K562 (cell line): Measurements from ENCODE around the gene IQCE. TPM values are rescaled to one million over a fixed set of nuclear protein-coding genes. Genes with fewer than 3 reads are reported as not detected.

Experiments
- ATAC-seq: fragments of 200-7000 bp; cut with Tn5 transposase; 3 replicates; pipeline ENCODE4 v1.9.1; 2020; ENCODE audit warnings: moderate library complexity
- BruUV-seq: library from RNA; stranded (reverse); fragments of 400-500 nt; replicated peaks from 2 replicates; lab custom pipeline; 2021; lab: Mats Ljungman, UMichigan
- CTCF ChIA-PET: fragments of 300-600 bp; formaldehyde crosslinking; extraction: SDS; loops from one replicate; lab custom pipeline; 2021; ENCODE audit warnings: low intra/inter-chr PET ratio; lab: Yijun Ruan, JAX
- POLR2A ChIA-PET: fragments of 300-600, 350-650 bp; sonication (Branson Sonifier 250); formaldehyde crosslinking; extraction: SDS; loops from one replicate; lab custom pipeline; 2021; ENCODE audit warnings: antibody characterized with exemption, inconsistent platforms; lab: Yijun Ruan, JAX
- DNase-seq, 4 experiments: peaks; one replicate each; pipeline versions ENCODE4 v3.0.0 to v3.0.0-alpha.2; 2011 to 2018; ENCODE audit warnings: low spot score in 3 of 4, mixed read lengths in 3 of 4; ENCODE audit errors: extremely low read depth in 1 of 4
- FAIRE-seq: peaks from 2 replicates; lab custom pipeline; 2011; peaks lifted over from hg19 to GRCh38; lab: Jason Lieb, UNC
- H2AFZ ChIP-seq: 2 replicates; pipeline ENCODE4 v1.6.0; 2011; ENCODE audit warnings: low read depth, low read length, control low read depth, inconsistent platforms
- H3K27ac ChIP-seq: fragments of 200-600 bp; 3 replicates; pipeline ENCODE4 v1.8.0; 2011; ENCODE audit warnings: low read depth, mild to moderate bottlenecking, control low read depth, inconsistent platforms, low read length, moderate library complexity, mixed read lengths; ENCODE audit errors: extremely low read depth
- H3K27me3 ChIP-seq, 2 experiments: fragments of 300-600 bp in 1 of 2; 2 replicates in 1 of 2; 3 replicates in 1 of 2; pipeline versions ENCODE4 v1.6.0 to v1.8.0; 2011; ENCODE audit warnings: inconsistent platforms in 2 of 2, low read length in 2 of 2, mild to moderate bottlenecking in 1 of 2, mixed read lengths in 1 of 2, moderate library complexity in 1 of 2; ENCODE audit not compliant: control insufficient read depth in 2 of 2, insufficient read depth in 2 of 2
- H3K36me3 ChIP-seq: fragments of 300-600 bp; 3 replicates; pipeline ENCODE4 v1.8.0; 2011; ENCODE audit warnings: mild to moderate bottlenecking, low read length, inconsistent platforms; ENCODE audit not compliant: control insufficient read depth, insufficient read depth
- H3K4me1 ChIP-seq, 2 experiments: fragments of 200-600 bp in 1 of 2; replicated peaks in 1 of 2; 2 replicates in 1 of 2; 3 replicates in 1 of 2; pipeline versions ENCODE4 v1.5.1 to v1.8.0; 2011; ENCODE audit warnings: inconsistent platforms in 2 of 2, low read length in 2 of 2, mild to moderate bottlenecking in 1 of 2, mixed read lengths in 1 of 2, moderate library complexity in 1 of 2; ENCODE audit not compliant: control insufficient read depth in 2 of 2, insufficient read depth in 2 of 2
- H3K4me2 ChIP-seq: 2 replicates; pipeline ENCODE4 v1.6.1; 2011; ENCODE audit warnings: low read length, control low read depth, inconsistent platforms, mixed read lengths; ENCODE audit not compliant: insufficient read depth
- H3K4me3 ChIP-seq: fragments of 200-600 bp; sonication (generic), shearing (Covaris generic); 2 replicates; pipeline ENCODE4 v1.5.1; 2016; ENCODE audit warnings: control low read depth, inconsistent platforms
- H3K79me2 ChIP-seq: fragments of 200-600 bp; 3 replicates; pipeline ENCODE4 v1.8.0; 2011; ENCODE audit warnings: low read length, inconsistent platforms; ENCODE audit not compliant: control insufficient read depth, insufficient read depth
- H3K9ac ChIP-seq, 2 experiments: 2 replicates each; pipeline versions ENCODE4 v1.6.0 to v1.6.1; 2011; ENCODE audit warnings: low read depth in 2 of 2, low read length in 2 of 2, control low read depth in 1 of 2, inconsistent platforms in 1 of 2, mild to moderate bottlenecking in 1 of 2, mixed read lengths in 1 of 2; ENCODE audit not compliant: insufficient read depth in 1 of 2
- H3K9me1 ChIP-seq: one replicate; pipeline ENCODE4 v1.6.0; 2011; ENCODE audit warnings: inconsistent platforms, mild to moderate bottlenecking, low read length, moderate library complexity; ENCODE audit not compliant: control insufficient read depth, insufficient read depth
- H3K9me3 ChIP-seq: replicated peaks from 2 replicates; pipeline ENCODE4 v1.5.1; 2011; ENCODE audit warnings: low read depth, low read length, inconsistent platforms; ENCODE audit not compliant: control insufficient read depth, insufficient read depth
- H4K20me1 ChIP-seq: replicated peaks from 2 replicates; pipeline ENCODE4 v1.6.1; 2011; ENCODE audit warnings: low read length, inconsistent platforms, mixed read lengths; ENCODE audit not compliant: control insufficient read depth, insufficient read depth
- EGR1 ChIP-seq: fragments of 450-650 bp; conservative IDR thresholded peaks from 2 replicates; pipeline ENCODE4 v1.6.1; 2017; ENCODE audit warnings: mild to moderate bottlenecking
- GATA2 ChIP-seq: sonication (generic); formaldehyde crosslinking; IDR thresholded peaks from 2 replicates; pipeline ENCODE4 v1.4.0; 2020; ENCODE audit warnings: mild to moderate bottlenecking, missing genetic modification reagents
- TBP ChIP-seq: optimal IDR thresholded peaks from 2 replicates; pipeline ENCODE3; 2011; ENCODE audit warnings: low read depth, low read length, improper control_type of control experiment
- TFE3 ChIP-seq: fragments of 450-650 bp; formaldehyde crosslinking; IDR thresholded peaks from 2 replicates; pipeline ENCODE4 v1.4.0; 2020; ENCODE audit warnings: mild to moderate bottlenecking, mixed read lengths
- TGIF2 ChIP-seq: sonication (generic); formaldehyde crosslinking; IDR thresholded peaks from 2 replicates; pipeline ENCODE4 v1.8.1; 2022; ENCODE audit warnings: mild to moderate bottlenecking, missing genetic modification reagents, moderate library complexity
- ZNF79 ChIP-seq: fragments of 250-450 bp; sonication (Bioruptor Pico); IDR thresholded peaks from 2 replicates; pipeline ENCODE4 v1.4.0; 2020; ENCODE audit warnings: low read depth, mild to moderate bottlenecking, moderate library complexity
- WGBS: fragments of 100-300 bp; shearing (Covaris generic); methylation state at CpG from one replicate; pipeline ENCODE4 v1.1.6; 2016; ENCODE audit warnings: low coverage, mixed read lengths; ENCODE audit not compliant: insufficient coverage; ENCODE audit errors: missing lambda C conversion rate; 5-methylcytosine and 5-hydroxymethylcytosine counted together
- in situ Hi-C: fragments of 300-500 bp; cut with MboI; formaldehyde crosslinking; loops from 4 replicates; pipeline ENCODE4 v1.15.0; 2018; ENCODE audit warnings: inconsistent platforms, mixed read lengths
- intact Hi-C: fragments of 100-400 bp; cut with micrococcal nuclease; formaldehyde crosslinking; loops from 2 replicates; pipeline ENCODE4 v1.14.2; 2022
- polyA plus RNA-seq, 8 experiments: library from polyadenylated mRNA; depleted of rRNA in 4 of 8; stranded (reverse) in 5 of 8; unstranded in 3 of 8; fragments of >200 nt; fragmentation: Nextera tagmentation in 2 of 8; fragmentation: Illumina TruSeq in 1 of 8; extraction: Ambion mirVana in 2 of 8; extraction: Trizol in 1 of 8; gene quantifications; 2 replicates each; pipeline versions ENCODE4 v1.2.1 to v1.2.3, GENCODE V29; 2011 to 2014; ENCODE audit warnings: inconsistent platforms in 1 of 8, missing spikeins in 1 of 8
- total RNA-seq, 7 experiments: library from RNA; depleted of rRNA in 6 of 7; stranded (reverse); fragments of >200 nt in 6 of 7; fragmentation: Illumina TruSeq in 2 of 7; extraction: Trizol in 2 of 7; gene quantifications; 2 replicates each; pipeline versions ENCODE4 v1.2.1 to v1.2.3, GENCODE V29; 2011 to 2021; ENCODE audit warnings: low replicate concordance in 1 of 7
- TF ChIP-seq, protein P1 (sequence below): sonication (generic); formaldehyde crosslinking; IDR thresholded peaks from 2 replicates; pipeline ENCODE4 v1.9.0; 2022; ENCODE audit warnings: mild to moderate bottlenecking, missing genetic modification reagents

IQCE gene
- total and polyA plus RNA-seq, 9 of the 15 experiments (the other 6 are each of a cell fraction or from before 2014, with no cell fraction given), result 0.18 to 8.5 (median 4.2) TPM

- no peak for TF ChIP-seq GATA2 (CRISPR knock-in tag)
- TF ChIP-seq TGIF2 (CRISPR knock-in tag), result no peak
- no peak for TF ChIP-seq TBP
Measured at GRCh38 chr7:2517026-2517425, 41.8 kb upstream of the IQCE start (continued).

DNA sequence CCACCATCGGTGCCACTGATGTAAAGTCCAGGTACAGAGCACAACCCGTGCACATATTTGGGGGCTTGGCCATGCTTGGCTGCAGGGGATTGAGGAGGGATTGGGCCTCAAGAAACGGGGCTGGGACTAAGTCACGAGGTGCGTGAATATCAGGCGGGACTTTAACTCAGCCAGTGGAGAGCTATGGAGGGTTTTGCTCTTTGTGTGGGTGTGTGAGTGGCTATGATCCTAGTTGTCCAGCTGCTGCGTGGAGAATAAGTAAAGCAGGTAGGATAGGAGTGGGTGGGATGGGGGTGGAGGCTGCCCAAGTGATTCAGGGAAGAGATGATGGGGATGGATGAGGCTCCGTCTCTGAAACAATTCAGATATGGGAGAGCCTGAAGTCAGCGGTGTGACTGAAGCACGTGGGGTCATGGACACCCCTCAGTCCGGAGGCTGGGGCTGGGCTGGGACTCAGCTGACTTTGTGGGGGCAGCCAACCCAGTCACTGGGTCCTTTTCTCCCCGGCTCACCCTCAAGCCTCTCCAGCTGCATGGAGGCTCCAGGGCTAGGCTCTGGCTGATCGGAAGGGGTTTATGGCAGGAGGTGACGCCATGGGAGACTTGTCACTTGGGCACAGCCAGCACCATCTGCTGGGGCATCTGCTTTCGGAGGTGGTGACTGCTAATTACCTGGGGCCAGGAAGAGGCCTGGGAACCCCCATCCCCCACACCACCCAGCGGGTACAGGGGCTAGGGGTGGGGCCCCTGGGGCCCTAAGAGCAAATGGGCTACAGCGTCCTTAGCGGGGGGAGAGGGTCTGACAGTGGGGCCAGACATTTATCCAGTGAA, 40.9 kb upstream of the IQCE start:
- H3K4me2 ChIP-seq, result no peak overlapping the region
- TF ChIP-seq EGR1 (peak; percentile 69), TFE3 (CRISPR knock-in tag) (peak; percentile 30; the same call in 1 of the 2 replicates), ZNF79 (no peak)
- TF ChIP-seq, protein P1, sequence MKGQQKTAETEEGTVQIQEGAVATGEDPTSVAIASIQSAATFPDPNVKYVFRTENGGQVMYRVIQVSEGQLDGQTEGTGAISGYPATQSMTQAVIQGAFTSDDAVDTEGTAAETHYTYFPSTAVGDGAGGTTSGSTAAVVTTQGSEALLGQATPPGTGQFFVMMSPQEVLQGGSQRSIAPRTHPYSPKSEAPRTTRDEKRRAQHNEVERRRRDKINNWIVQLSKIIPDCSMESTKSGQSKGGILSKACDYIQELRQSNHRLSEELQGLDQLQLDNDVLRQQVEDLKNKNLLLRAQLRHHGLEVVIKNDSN (CRISPR knock-in tag), result peak; percentile 32; the same call in 1 of the 2 replicates
- BruUV-seq, result no TSS peak
- intact Hi-C loops (no loop called here), in situ Hi-C loops (no loop called here)
- no peaks in the 10 kb centered on the region for H3K36me3 ChIP-seq
- H3K4me1 ChIP-seq, result peaks cover 0 to 69% of the 10 kb centered on the region in 2 experiments; a peak in 3 of 5 replicates
- FAIRE-seq, result peak; percentile 19
- peaks cover 4% of the 10 kb centered on the region for H4K20me1 ChIP-seq
- H3K27ac ChIP-seq, result no peak overlapping the region
- ChIA-PET POLR2A (interaction anchor here (0.7 kb wide), 1 partner anchor 19 kb away, joined by 3 read pairs; no protein-coding TSS in a partner anchor), CTCF (no interaction called here)
- no peaks in the 10 kb centered on the region for H3K79me2 ChIP-seq
- no peak for ATAC-seq
- no peak overlapping the region for H3K4me3 ChIP-seq
- H3K9me3 ChIP-seq, result no peaks in the 10 kb centered on the region
- H2AFZ ChIP-seq, result no peak overlapping the region
- WGBS, result 11% methylated on average over 16 of the region's 18 CpGs
- H3K9me1 ChIP-seq, result no peaks in the 10 kb centered on the region
- H3K9ac ChIP-seq, result peak overlapping the region in 1 of 2 experiments; percentile 31; a peak in 1 of 4 replicates
- no peak for DNase-seq
- H3K27me3 ChIP-seq, result peaks cover 0 to 26% of the 10 kb centered on the region in 2 experiments; a peak in 2 of 5 replicates
